Measurements from ENCODE around the gene RPL18A. TPM values are rescaled to one million over a fixed set of nuclear protein-coding genes. Genes with fewer than 3 reads are reported as not detected.

The RPL18A gene
- total RNA-seq, 2 experiments from 2014 or later: 3,019 to 3,145 TPM

DNA sequence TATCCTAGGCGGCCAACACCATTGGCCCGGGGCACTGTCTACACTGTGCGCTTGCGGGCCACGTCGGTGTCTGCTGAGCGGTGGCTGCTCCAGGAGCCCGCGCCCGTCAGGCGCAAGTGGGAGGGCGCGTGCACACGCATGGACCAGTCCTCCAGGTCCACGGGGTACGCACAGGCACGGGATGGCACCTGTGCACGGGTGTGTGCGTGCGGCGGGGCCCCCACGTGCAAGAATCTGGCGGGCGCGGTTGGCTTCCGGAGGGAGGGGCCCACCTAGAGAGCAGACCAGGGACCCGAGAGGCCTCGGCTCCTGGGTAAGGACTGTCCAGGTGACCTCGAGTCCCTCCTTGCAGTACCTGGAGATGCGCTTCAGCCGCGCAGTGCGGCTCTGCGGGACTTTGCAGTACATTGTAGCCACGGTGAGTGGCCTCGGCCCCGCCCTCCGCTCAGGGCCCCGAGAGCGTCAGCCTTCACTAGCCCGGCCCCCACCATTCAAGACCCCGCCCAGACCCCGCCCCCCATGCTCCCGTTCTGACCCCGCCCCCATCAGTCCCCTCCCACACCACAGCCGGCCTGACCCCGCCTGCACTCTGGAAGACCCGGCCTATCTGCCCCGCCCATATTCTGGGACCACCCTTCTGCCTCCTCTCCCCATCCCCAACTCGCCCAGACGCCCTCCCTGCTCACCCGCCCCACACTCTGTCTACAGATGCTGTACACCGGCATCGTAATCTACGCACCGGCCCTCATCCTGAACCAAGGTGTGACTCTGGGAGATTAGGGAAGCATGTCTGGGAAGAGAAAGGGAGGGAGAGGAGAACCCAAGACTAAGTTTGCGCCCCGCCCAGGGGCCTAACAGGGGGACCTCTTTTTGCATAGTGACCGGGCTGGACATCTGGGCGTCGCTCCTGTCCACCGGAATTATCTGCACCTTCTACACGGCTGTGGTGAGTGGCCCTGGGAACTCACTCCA lies 14.4 kb downstream of the RPL18A start:
- no TSS peak for BruUV-seq (replicated peaks)
- no peaks in the 10 kb centered on the region; the same call in 1 of the 2 replicates for H4K20me1 ChIP-seq (ENCODE audit: insufficient read depth, low read length)
- POLR2A ChIA-PET: no interaction called here
- no peaks in the 10 kb centered on the region for H3K9me3 ChIP-seq (ENCODE audit: low read length)
- peak overlapping the region; percentile 83 for H3K4me2 ChIP-seq (ENCODE audit: low read length)
- no peaks in the 10 kb centered on the region for H3K9me2 ChIP-seq (ENCODE audit: insufficient read depth, low read length)
- CTCF ChIA-PET (ENCODE audit: unreplicated experiment): no interaction called here
- TF ChIP-seq EZH2phosphoT487 (IDR thresholded peaks at IDR 0.05; ENCODE audit: borderline replicate concordance, low read depth, low read length): no peak
- TF ChIP-seq, protein P1, sequence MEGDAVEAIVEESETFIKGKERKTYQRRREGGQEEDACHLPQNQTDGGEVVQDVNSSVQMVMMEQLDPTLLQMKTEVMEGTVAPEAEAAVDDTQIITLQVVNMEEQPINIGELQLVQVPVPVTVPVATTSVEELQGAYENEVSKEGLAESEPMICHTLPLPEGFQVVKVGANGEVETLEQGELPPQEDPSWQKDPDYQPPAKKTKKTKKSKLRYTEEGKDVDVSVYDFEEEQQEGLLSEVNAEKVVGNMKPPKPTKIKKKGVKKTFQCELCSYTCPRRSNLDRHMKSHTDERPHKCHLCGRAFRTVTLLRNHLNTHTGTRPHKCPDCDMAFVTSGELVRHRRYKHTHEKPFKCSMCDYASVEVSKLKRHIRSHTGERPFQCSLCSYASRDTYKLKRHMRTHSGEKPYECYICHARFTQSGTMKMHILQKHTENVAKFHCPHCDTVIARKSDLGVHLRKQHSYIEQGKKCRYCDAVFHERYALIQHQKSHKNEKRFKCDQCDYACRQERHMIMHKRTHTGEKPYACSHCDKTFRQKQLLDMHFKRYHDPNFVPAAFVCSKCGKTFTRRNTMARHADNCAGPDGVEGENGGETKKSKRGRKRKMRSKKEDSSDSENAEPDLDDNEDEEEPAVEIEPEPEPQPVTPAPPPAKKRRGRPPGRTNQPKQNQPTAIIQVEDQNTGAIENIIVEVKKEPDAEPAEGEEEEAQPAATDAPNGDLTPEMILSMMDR (conservative IDR thresholded peaks at IDR 0.05; ENCODE audit: low read length): no peak
- H2AFZ ChIP-seq (ENCODE audit: low read length): peak overlapping the region; percentile 71
- H3K36me3 ChIP-seq (ENCODE audit: insufficient read depth, low read length): no peaks in the 10 kb centered on the region
- H3K4me3 ChIP-seq (ENCODE audit: low read depth, low read length, poor library complexity, severe bottlenecking): peak overlapping the region; percentile 65
- no peaks in the 10 kb centered on the region for H3K79me2 ChIP-seq (ENCODE audit: insufficient read depth, low read depth, low read length)
- peaks cover 14% of the 10 kb centered on the region for H3K4me1 ChIP-seq (ENCODE audit: insufficient read depth, low read length, poor library complexity, severe bottlenecking)
- DNase-seq (ENCODE audit: low spot score): peak; percentile 78
- intact Hi-C loops (cut with micrococcal nuclease; ENCODE audit: unreplicated experiment): loop anchor here (5.0 kb wide), 1 partner anchor 123 kb away; no protein-coding TSS in a partner anchor
- no peak overlapping the region for H3K27ac ChIP-seq (ENCODE audit: low read depth, low read length, poor library complexity, severe bottlenecking)

DNA sequence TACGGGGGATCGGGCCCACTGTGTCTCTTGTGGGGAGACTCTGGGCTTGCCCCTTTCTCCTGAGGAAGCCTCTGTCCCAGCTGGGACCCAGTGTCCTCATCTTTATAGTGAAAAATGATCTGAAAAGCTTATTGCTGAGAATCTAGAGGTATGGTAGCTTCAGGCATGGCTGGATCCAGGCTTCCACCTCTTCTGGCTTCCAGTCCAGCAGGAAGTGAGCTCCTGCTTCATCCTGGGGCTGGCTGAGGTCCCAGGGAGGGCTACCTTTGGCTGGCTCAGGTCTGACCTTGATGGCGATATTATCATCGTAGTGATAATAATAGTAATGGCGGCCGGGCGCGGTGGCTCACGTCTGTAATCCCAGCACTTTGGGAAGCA lies 15.0 kb downstream of the RPL18A start:
- BruUV-seq (replicated peaks): no TSS peak
- H3K4me2 ChIP-seq (ENCODE audit: low read length): no peak overlapping the region
- H3K79me2 ChIP-seq (ENCODE audit: insufficient read depth, low read depth, low read length): no peaks in the 10 kb centered on the region
- H3K27ac ChIP-seq (ENCODE audit: low read depth, low read length, poor library complexity, severe bottlenecking): no peak overlapping the region
- ChIA-PET CTCF (ENCODE audit: unreplicated experiment) (no interaction called here), POLR2A (no interaction called here)
- no peak for DNase-seq (ENCODE audit: low spot score)
- no peak overlapping the region for H3K4me3 ChIP-seq (ENCODE audit: low read depth, low read length, poor library complexity, severe bottlenecking)
- TF ChIP-seq, protein P1 (conservative IDR thresholded peaks at IDR 0.05; ENCODE audit: low read length): no peak
- TF ChIP-seq EZH2phosphoT487 (IDR thresholded peaks at IDR 0.05; ENCODE audit: borderline replicate concordance, low read depth, low read length): no peak
- H3K9me2 ChIP-seq (ENCODE audit: insufficient read depth, low read length): no peaks in the 10 kb centered on the region
- no peaks in the 10 kb centered on the region for H4K20me1 ChIP-seq (ENCODE audit: insufficient read depth, low read length)
- intact Hi-C loops (cut with micrococcal nuclease; ENCODE audit: unreplicated experiment): loop anchor here (5.0 kb wide), 1 partner anchor 123 kb away; no protein-coding TSS in a partner anchor
- H2AFZ ChIP-seq (ENCODE audit: low read length): no peak overlapping the region
- peaks cover 14% of the 10 kb centered on the region for H3K4me1 ChIP-seq (ENCODE audit: insufficient read depth, low read length, poor library complexity, severe bottlenecking)
- no peaks in the 10 kb centered on the region for H3K36me3 ChIP-seq (ENCODE audit: insufficient read depth, low read length)
- no peaks in the 10 kb centered on the region for H3K9me3 ChIP-seq (ENCODE audit: low read length)

DNA sequence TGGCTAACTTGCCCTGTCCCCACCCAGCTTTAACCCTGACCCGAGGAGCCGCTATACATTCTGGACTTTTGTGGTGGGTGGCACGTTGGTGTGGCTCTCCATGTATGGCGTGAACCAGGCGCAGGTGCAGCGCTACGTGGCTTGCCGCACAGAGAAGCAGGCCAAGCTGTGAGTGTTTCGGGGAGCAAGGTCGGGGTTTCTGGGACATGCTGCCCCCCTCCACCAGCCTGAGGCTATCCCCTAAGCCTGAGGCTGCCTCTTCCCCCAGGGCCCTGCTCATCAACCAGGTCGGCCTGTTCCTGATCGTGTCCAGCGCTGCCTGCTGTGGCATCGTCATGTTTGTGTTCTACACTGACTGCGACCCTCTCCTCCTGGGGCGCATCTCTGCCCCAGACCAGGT lies 18.0 kb downstream of the RPL18A start:
- no peak overlapping the region for H2AFZ ChIP-seq (ENCODE audit: low read length)
- ChIA-PET CTCF (ENCODE audit: unreplicated experiment) (interaction anchor here (0.7 kb wide), 1 partner anchor 250 kb away, joined by 3 read pairs; no protein-coding TSS in a partner anchor), POLR2A (no interaction called here)
- no peak for TF ChIP-seq EZH2phosphoT487 (IDR thresholded peaks at IDR 0.05; ENCODE audit: borderline replicate concordance, low read depth, low read length)
- TF ChIP-seq, protein P1 (conservative IDR thresholded peaks at IDR 0.05; ENCODE audit: low read length): no peak
- H3K9me2 ChIP-seq (ENCODE audit: insufficient read depth, low read length): no peaks in the 10 kb centered on the region
- no peak overlapping the region for H3K4me2 ChIP-seq (ENCODE audit: low read length)
- intact Hi-C loops (cut with micrococcal nuclease; ENCODE audit: unreplicated experiment): no loop called here
- H3K4me1 ChIP-seq (ENCODE audit: insufficient read depth, low read length, poor library complexity, severe bottlenecking): peaks cover 10% of the 10 kb centered on the region
- no peaks in the 10 kb centered on the region for H3K79me2 ChIP-seq (ENCODE audit: insufficient read depth, low read depth, low read length)
- no peak for DNase-seq (ENCODE audit: low spot score)
- no peaks in the 10 kb centered on the region for H3K36me3 ChIP-seq (ENCODE audit: insufficient read depth, low read length)
- H4K20me1 ChIP-seq (ENCODE audit: insufficient read depth, low read length): no peaks in the 10 kb centered on the region
- no peaks in the 10 kb centered on the region for H3K9me3 ChIP-seq (ENCODE audit: low read length)
- no peak overlapping the region for H3K27ac ChIP-seq (ENCODE audit: low read depth, low read length, poor library complexity, severe bottlenecking)
- no peak overlapping the region for H3K4me3 ChIP-seq (ENCODE audit: low read depth, low read length, poor library complexity, severe bottlenecking)
- no TSS peak for BruUV-seq (replicated peaks)

All from OCI-LY7 (cell line).